ENCODE data around the gene ZSCAN25.

GRCh38 chr7:99672573-99672972 lies 55.8 kb downstream of the ZSCAN25 start:
- TF ChIP-seq CTCF (conservative IDR thresholded peaks at IDR 0.05; ENCODE audit: low read depth, low read length) (no peak), EZH2 (IDR thresholded peaks at IDR 0.05; ENCODE audit: borderline replicate concordance, low read depth, low read length, poor library complexity, severe bottlenecking) (no peak)
